ENCODE results near the gene SCFD2.

The SCFD2 gene

DNA sequence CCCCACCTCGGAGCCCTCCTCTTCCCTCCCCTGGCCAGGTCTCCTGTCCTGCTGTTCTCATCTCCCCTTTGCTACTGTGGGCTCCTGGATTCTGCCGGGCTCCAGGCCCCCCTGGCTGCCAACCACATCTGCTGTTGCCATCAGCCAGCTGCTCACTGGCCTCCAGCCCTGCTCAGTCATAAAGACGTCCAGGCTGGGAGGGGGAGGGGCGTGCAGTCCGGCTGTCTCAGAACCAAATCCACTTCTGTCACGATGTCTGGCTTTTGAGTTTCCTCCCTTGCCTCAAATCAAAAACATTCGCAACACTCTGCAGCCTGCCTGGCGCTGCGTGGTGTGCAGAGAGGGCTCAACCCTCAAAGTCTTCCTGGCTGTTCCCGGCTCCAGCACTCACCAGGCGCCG is 496.7 kb downstream of the SCFD2 start:
- DNase-seq, result no peak

DNA sequence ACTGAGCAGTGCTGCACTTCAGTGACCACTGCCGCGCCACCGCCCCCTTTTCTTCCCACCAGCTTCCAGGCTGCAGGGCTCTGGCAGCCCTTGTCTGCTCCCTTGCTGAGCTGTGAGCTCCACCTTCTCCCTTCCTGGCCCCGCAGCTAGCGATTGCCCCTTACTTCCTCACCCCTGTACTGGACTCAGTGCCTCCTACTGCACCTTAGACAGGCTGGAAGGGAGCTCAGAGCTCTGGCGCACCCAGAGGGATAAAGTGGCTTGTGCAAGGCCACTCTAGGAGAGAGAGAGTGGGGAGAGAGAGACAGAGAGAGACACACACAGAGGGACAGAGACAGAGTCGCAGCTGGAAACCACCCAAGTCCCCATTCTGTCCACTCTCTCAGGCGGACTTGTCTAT is 497.7 kb downstream of the SCFD2 start:
- no peak for DNase-seq

DNA sequence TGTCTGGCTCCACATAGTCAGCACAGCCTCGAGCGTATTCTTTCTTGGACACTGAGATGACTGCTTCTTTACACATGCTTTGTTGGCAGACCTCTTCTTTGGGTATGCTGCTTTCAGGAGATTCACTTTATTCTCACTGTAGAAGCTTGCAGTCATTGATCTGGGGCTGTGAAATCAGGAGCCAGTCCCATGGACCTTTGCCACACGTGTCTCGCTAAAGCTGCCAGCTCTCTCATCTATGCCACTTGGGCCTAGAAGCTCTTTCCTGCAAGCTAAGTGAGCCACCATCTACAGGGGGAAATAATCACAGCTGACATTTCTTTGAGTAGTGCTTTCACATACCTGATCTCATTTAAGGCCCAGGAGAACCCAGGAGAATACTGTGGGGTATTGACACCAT is 498.7 kb downstream of the SCFD2 start:
- DNase-seq, result no peak

DNA sequence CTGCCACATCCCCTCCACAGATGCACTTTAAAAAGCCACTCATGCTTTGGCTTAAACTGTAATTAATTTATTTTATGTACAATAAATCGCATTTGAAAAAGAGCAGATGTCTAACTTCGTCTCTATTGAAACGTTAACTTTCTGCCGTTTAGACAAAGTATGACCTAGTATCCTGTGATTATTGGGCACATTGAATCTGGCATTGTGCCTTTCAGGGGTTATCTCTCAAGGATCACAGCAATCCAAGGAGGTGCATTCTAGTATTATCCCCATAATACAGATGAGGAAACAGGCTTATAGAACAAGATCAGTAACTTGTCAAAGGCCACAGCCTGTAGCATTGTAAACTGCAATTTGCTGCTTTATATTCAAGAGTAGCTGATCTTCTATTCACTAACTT is 499.1 kb downstream of the SCFD2 start:
- DNase-seq, result no peak

DNA sequence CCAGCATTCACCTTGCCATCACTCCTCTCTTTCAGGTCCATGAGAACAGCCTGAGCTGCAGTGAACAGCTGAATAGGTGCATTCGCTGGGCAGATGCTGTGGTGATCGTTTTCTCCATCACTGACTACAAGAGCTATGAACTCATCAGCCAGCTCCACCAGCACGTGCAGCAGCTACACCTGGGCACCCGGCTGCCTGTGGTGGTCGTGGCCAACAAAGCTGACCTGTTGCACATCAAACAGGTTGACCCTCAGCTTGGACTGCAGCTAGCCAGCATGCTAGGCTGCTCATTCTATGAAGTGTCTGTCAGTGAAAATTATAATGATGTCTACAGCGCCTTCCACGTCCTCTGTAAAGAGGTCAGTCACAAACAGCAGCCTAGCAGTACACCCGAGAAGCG is 500.6 kb downstream of the SCFD2 start:
- DNase-seq, result no peak

DNA sequence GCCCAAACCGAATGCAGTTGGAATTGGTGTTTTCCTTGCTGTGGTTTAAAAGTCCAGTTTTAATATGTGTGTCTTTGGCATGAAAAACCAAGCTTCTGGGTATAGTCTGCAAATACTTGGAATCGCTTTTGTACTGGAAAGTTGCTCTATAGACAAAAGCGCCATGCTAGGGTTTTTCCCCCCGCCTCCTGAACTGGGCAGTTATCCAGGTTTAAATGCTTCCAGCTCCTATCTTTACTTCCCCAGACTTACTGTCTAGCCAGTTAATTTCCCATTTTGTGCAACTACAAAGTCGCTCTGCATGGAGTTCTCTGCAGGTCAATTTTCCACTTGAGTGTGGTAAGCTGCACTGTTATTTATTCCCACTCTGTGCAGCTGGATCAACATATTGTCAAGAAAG is 501.1 kb downstream of the SCFD2 start:
- no peak for DNase-seq

DNA sequence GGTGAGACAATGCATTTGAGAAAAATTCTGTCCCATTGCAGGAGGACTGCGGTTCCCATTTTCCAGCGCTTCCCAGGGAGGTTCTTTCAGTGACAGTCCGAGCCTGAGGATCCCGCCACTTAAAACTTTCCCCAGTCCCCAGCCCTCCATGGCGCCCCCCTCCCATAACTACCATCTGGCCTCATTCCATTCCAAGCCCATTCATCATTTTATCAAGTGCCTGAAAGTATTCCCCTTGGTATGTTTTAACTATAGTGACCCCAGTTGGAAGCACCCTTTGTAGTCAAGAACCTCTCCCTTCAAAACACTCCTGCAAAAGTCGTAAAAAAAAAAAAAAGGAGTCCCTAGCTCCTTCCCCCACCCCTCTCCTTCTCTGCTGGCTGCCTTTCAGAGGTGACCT is 502.5 kb downstream of the SCFD2 start:
- DNase-seq, result no peak

DNA sequence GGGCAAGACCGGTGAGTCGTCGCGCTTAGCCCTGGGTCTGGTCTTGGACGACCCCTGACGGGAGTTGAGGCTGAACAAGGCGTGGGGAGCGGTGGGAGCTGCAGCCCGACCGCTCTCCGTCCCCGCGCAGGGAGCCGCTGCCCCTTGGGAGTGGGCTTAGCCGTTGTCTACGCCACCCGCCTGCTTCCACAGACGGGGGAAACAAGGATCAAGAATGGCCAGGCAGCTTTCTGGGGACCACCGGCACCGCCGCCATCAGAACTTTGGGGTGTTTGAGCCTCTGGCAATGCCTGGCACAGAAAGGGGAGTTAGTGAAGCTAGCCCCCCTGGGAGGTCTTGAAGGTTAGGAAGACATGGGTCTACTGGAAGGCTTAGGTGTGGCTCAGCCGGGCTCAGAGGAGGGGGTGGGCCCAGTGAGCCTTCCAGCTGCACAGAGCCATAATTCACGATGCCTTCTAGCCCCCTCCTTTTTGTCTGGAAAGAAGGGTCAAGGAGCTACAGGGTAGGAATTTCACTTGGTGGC is 503.2 kb downstream of the SCFD2 start:
- no peak for DNase-seq

DNA sequence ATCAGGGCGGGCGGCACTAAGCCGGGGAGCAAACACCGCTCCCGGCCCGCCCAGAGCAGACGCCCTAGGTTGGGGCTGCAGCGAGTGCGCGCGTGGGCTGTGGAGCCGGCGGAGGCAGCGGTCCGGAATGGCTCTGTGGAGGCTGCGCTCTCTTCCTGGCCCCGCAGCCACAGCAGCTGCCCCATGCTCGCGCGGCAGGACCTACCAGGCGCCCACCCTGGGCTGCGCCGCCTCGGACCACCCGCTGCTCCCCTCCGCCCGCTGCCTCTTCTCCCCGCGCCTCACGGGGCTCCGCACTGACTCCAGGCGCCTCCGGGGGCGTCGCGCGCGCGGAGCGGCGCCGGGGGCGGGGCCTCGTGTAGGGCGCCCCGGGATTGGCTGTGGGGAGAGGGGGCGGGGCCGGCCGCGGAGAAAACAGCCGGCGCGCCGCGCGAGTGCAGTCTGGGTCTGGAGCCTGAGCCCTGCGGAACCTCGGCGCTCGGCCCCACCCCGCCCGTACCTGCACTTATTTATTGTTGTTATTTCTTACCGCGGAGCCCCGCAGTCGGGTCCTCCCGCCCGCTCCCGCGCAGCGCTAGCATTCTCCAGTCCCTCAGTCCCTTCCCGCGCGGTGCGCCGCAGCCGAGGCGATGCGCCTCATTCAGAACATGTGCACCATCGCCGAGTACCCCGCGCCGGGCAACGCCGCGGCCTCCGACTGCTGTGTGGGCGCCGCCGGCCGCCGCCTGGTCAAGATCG is 503.8 kb downstream of the SCFD2 start, which contains the start of gene RASL11B:
Gene RASL11B, plus strand, starts transcription at position 439 of the 738 bp plus-strand sequence. Its CDS starts 191 bp downstream, at position 630.
- DNase-seq, result peak; percentile 77

DNA sequence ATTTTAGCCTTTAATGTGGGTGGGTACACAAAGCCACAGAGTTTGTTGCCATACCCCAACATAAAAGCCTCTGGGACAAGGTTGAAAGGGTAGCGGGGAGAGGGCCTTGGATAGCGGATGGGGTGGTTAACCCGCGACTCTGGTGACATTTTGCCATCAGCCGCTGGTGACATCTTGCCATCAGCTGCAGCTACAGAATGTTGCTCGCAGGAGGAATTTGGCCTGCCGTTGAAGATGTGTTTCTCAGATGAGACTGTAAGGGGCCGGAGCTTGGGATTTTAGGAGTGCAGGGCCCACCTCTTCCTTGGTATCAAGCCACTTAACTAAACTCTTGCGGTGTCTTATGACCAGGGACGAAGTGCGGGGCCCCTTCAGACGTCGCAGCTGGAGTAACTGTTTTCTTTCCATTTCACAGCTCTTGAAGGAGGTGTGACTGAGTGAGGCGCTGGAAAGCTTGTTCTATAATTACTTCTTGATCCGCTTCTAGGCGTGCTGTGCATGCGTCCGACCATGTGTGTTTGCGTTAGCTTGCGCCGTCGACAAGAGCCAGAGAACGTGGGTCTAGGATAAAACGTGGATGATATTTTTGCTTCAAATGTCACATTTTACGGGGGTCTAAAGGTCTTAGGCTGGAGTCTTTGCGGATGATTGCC is 504.6 kb downstream of the SCFD2 start:
- DNase-seq, result no peak

DNA sequence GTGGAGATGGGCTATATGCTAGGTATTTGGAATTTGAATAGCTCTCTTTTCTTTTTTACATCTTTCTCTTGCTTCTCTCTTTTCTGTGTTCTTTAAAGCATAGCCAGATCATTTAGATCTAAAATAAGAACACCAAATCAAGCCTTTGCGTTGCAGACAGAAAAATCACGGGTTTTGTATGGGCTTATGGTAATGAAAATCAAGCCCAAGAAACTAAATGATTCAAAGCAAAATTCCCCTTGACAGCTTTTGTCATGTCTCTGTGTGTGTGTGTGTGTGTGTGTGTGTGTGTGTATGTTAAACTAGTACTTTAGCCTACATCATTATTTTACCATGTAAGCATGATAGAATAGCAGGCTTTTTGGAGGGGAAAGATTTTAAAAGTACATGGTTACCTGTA is 505.5 kb downstream of the SCFD2 start:
- DNase-seq, result no peak

DNA sequence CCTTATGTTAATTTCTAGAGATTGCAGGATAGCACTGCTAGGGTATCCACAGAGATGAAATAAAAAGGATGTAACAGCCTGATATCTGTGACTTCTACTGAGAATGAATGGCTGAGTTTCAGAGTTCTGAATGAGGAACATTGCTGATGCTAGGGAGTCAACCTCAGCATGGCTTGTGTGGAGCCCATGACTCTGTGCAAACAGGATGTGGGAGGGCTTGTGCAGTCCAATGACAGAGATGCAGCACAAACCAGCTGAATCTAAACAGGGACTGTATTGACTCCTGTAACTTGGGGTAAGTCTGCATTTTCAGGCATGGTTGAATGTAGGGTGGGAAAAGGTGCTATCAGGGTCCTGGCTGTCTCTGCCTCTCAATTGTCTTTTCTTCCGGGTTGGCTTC is 509.1 kb downstream of the SCFD2 start:
- DNase-seq, result no peak

DNA sequence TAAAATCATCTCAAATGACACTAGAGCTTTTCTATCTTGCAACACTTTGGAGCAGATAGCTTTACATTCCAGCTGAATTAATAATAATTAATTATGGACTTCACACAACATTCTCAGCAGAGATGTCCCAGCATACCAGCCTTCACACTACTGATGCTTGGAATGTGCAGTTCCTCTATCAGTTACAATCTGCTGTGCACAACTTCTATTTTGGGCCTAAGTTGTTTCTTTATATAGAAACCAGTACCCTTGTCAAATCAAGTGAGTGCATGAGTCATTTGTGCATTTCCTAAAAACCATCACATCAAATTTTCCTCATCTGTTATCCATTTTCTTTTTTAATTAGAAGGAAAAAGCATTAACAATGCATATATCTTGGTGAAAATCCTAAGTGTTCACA is 512.5 kb downstream of the SCFD2 start:
- DNase-seq, result no peak

DNA sequence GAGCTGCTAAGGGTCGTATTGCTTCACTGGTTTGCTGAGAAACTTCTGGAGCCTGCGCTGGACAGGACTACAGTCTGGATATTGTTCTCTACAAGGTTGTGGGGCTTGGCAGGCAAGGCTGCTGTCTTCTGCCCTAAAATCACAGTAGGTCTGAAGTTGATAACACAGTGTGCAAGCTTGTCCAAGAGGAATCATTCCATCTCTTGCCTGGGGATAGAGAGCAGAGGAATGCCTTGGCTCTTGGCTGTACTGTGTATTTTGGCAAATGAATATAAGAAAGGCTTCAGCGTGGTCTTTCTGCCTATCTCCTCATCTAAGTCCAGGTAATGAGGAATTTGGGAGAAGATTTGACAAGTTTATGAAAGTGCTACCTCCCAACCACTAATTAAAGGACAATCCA is 513.1 kb downstream of the SCFD2 start:
- DNase-seq, result no peak

DNA sequence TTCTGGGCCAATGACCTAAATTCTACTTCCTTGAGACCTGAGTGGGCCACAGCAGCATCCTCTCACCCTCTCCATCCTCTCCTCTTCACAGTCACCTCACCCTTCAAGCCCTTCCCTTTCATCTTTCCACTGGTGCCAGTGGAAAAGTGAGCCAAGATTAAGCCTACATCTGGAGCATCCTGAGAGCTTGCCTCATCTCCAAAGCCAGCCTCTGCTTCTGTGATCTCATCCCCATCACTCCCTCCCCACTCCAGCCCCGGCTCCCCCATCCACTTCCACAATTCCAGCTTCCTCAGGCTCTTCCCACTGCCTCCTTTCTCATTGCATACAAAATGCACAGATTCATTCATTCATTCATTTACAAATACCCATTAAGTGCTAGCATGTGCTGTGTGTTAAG is 513.8 kb downstream of the SCFD2 start:
- DNase-seq, result no peak

DNA sequence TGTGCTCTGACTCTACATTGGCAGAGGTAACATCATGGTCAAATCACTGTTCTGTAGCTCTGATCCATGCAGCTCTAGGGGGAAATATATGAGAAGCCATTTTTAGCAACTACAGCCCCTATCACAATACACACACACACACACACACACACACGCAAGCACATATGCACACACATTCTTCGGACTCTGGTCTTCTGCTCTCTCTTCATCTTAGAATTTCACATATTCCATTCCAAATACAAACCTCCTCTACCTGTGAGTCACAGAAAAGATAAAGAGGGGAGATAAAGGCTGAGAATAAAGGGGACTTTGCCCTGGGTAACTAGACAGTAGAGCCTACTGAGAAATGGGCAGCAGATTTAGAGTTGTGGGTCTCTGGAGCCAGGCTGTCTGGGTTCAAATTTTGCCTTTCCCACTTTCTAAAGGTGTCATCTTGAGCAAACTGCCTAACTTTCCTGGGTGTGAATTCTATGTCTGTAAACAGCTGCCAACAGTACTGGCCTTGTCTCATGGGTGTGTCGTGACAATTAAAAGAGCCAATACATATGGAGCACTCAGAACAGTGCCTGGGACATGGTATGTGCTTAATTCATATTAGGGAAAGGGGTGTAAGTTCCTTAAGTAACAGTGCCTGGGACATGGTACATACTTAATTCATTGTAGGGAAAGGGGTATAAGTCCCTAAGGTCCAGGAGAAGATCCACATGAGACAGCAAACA is 515.3 kb downstream of the SCFD2 start:
- no peak for DNase-seq

DNA sequence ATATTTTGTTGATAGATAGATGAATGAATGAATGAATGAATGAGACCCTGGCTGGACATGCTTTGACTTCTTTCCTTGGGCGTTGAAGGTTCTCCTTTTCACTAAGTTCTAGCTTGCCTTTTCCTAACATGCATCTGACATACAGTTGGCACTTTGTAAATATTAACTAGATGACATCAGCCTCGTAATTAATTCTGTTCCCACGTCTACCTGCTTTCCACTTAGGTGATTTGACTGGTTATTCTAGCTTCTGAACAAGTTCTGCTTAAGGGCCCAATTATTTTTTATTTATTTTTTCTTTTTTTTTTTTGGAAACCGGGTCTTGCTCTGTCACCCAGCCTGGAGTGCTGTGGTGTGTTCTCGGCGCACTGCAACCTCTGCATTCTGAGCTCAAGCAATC is 517.6 kb downstream of the SCFD2 start:
- DNase-seq, result no peak

DNA sequence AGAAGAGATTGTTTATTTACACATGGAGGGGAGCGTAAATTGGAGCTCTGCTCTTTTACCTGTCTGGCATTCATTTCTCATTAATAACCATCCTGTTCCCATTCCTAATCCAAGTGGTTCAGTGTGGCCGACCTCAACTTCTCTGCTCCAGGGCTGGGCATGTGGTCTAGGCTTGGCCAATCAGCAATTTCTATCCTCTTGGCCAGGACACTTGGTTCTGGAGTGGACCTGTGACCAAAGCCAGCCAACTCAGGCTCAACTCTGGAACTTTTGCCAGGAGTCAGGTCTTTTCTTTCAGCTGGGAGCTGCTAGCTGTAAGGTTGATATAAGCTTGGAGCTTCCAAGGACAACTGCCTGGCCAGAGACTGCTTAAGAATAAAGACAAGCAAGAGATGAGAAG is 519.4 kb downstream of the SCFD2 start:
- no peak for DNase-seq

DNA sequence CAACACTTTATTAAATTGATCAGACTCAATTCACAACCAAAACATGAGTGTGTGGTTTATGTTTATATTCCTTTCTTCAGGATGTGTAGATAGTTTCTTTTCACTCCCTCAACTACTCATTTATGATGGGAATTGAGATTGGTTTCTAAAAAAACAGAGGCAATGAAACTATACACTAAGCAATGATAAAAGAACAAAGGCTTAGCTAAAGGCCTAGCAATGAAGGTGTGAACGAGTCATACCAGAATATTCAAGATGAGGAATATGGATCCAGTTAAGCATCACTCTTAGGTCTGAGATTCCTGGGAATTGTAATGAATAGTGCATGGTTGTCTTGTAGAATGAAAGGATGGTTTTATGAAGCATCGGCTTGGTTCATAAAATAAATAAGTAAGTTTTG is 521.3 kb downstream of the SCFD2 start:
- no peak for DNase-seq

DNA sequence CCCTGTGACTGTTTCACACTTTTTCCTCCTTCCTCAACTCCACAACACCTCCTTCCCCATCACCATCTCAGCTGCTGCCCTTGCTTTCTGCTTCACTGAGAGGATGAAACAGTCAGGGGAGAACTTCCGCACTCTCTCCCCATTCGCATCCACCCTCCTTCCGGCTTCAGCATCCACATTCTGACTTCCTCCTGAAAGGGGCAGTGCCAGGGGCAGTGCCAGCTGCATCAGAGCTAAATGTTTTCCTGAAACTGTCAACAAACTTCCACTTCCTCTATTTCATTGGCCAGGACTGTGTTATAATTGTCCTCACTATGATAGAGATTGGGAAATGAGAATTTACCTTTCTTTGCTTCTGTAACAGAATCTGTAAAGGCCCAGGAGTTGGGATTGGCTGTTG is 521.9 kb downstream of the SCFD2 start:
- no peak for DNase-seq

DNA sequence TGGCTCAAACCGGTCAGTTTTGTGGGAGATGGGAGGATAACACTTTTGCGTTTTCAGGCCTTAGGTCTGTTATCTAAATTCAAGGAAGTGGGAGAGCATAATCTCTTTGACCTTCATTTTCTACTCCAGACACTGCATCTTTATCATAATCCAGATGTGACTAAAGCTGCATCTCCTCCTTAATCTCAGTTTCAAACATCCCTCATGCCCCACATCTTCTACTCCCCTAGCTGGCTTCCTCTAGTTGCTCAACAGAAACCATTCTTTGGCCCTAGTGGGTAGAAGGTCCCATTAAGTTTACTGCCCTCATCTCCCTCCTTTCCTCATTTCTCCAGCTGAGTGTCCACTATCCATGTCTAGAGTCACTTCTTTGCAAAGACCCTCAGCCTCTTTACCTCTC is 522.5 kb downstream of the SCFD2 start:
- no peak for DNase-seq

DNA sequence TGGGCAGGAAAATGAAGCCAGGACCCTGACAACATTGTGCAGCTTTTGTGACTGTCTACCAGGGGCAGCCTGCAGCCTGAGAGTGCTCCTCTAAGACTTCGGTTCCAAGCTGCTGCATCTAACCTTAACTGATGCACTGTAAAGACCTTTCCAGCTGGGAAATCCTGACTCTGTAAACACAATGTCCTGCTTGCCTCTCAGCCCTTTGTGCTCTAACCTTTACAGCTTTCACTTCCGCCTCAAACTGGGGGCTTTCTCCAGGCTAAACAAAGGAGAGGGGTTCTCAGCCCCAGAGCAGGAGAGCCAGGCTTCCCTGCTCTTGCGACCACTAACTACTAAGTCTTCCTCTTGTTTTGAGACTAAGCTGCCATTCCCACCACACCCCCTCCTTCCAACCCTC is 523.1 kb downstream of the SCFD2 start:
- no peak for DNase-seq

DNA sequence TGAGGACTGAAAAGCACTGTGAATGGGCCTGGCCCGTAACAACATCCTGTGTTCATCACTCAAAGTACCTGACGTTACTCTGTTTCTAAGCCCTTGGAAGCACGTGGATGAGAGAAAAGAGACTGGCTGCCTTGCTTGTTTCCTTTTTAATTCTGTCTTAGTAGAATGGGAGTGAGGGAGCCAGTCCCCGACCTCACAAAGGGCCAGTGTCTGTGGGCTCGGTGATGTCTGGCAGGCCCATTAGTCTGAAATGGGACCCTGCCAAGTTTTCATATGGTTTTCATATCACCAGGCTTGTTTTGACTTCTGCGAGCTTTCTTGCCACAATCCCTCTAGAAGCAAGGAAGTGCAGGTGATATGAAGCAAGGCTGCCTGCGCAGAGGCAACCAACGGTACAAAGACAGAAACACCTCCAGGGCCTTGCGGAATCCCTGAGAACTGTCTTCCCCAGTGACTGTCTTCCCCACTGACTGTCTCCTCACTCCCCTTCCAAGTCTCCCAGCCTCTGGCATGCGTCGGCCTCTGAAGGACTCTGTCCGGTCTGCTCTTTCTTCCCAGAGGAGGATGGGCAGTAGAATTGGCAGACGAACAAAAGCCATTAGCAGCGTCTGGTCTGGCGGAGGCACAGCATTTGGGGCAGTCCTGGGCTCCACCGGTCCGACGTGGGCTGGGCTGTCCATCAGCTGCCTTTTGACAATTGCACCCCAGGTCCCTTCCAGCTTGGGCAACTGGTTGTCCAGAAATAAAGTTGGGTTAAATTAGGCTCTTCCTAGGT is 524.0 kb downstream of the SCFD2 start:
- DNase-seq, result no peak
